PC-3 (cell line): ENCODE measurements around the gene CSRP1.

Experiments used
- CTCF ChIP-seq: fragments of 300-600 bp; sonication (generic); conservative IDR thresholded peaks from 2 replicates; pipeline ENCODE4 v1.5.1; 2017; ENCODE audit warnings: antibody characterized with exemption, low read depth, mild to moderate bottlenecking, low read length
- EZH2 ChIP-seq: fragments of 300-600 bp; sonication (generic); IDR thresholded peaks from one replicate; pipeline ENCODE4 v1.6.1; 2017; ENCODE audit warnings: antibody characterized with exemption, mild to moderate bottlenecking, low read length; ENCODE audit not compliant: unreplicated experiment
- EZH2phosphoT487 ChIP-seq: fragments of 300-600 bp; sonication (generic); IDR thresholded peaks from 2 replicates; pipeline ENCODE4 v1.6.1; 2018; ENCODE audit warnings: mild to moderate bottlenecking, antibody characterized with exemption, low read length, borderline replicate concordance

DNA sequence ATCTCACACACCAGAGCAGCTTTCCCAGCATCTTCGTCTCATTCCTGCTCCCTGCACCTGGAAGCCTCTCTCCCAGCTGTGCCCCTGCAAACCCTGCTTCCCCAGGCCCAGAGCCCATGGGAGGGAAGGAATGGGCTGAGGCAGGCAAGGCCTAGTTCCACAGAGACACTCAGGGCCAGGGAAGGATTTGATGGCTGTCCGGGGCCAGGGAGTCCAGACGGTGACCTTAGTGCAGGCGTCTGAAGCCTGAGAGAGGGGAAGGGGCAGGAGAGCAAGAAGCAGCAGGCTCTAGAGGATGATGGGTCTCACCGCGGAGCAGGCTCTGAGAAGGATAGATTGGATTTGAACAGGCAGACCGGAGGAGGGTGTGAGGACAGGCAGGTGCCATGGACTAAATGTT is 63.2 kb downstream of the CSRP1 start:
- TF ChIP-seq EZH2phosphoT487: no peak
- no peak for TF ChIP-seq CTCF
- TF ChIP-seq EZH2: no peak
